Central memory CD4-positive, alpha-beta T cell (primary cell): ENCODE measurements around the gene MPZL1.
"Not testable (repeated sequence)": the region's sequence is repeated elsewhere in the genome, so short reads cannot be mapped to it uniquely, and the experiment has no call there.

Experiments used
- DNase-seq: peaks from one replicate; pipeline ENCODE4 v3.0.0; 2022

MPZL1 gene

DNA sequence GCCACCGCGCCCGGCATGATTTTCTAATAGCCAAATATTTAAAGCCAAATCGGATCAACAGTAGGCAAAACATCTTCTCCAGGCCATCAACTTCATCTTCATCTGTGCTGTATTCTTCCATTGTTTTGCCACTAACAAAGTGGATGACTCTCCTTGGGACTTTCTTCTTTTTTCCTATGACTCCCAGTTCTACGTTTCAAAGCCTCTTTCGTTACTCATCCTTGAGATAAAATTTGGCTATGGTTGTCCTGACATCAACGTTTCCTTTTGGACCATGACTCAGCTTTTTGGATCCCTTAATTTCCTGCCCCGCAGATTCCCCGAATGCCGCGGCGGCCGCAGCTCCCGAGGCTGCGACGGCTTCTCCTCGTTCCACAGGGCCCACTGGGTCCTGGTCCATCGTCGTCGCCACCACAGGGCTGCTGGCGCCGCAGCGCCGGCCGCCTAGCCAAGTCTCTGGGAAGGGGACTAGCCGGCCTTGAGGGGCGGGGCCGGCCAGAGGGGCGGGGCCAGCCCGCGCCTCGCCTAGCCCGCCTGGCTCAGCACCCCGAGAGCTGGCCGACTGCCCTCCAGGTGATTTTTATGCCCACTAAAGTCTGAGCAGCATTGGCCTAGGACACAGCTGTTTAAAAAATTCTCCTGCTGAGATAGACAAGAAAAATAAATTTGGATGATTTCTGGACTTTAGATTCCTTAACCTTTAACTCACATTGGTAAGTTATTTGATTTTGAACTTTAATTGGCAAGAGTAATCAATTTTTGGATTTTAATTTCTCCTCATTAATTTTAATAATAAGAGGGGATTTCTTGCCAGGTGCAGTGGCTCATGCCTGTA is 98.3 kb downstream of the MPZL1 start:
- no peak for DNase-seq

- DNase-seq: no peak
Measured at GRCh38 chr1:167820684-167821355, 99.0 kb downstream of the MPZL1 start.

DNA sequence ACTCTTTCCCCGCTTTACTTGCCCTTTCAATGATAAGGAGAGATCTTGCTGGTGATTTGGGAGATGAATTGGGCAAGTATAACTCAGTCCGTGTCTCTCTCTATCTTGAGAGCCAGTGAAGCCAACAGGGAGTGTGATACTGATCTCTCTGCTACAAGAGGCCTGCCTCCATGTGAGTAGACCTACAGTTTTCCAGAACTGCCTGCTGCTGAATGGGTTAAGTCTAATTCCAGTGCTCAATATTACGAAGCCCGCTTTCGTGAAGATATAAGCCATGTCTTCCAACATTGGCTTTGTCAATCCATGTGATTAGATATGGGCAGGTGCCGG is 99.5 kb downstream of the MPZL1 start:
- no peak for DNase-seq

DNA sequence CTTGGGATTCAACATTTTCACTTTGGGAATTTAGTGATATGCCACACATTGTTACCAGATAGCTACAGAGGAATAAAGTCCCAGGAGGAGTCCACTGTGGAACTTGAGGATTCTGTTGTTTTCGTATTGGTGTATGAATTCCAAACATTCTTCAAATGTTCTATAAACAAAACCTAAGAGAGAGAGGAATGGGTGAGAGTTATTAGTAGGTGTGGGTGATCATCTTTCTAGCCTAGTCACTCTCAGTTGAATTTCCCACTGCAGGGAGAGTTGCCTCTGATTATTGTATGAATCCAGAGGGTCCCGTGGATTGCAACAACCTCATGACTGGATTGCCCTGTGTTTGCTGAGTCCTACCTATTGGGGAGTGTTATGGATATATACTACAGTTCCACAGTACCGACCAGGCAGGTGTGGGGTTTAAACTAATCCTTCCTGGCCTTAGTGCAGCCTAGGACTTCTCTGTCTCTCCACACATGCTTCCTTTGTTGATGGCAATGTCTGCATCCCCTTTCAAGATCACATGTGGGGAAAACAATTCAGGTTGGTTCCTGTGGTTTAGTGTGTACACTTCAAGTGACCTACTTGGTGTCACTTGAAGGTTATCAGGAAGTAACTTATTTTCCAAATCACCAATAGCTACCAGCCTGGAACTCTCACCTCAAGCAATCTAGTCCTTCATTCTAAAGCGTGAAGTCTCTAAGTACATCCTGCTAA is 100.3 kb downstream of the MPZL1 start:
- DNase-seq: no peak

GRCh38 chr1:167824163-167824794 is 102.5 kb downstream of the MPZL1 start:
- DNase-seq: no peak

- no peak for DNase-seq
Measured at GRCh38 chr1:167825419-167826079, 103.8 kb downstream of the MPZL1 start.

- no peak for DNase-seq
Measured at GRCh38 chr1:167826127-167826526, 104.3 kb downstream of the MPZL1 start.

GRCh38 chr1:167829868-167830267 is 108.1 kb downstream of the MPZL1 start:
- DNase-seq: no peak

GRCh38 chr1:167830668-167831067 is 108.9 kb downstream of the MPZL1 start:
- DNase-seq: not testable (repeated sequence)

DNA sequence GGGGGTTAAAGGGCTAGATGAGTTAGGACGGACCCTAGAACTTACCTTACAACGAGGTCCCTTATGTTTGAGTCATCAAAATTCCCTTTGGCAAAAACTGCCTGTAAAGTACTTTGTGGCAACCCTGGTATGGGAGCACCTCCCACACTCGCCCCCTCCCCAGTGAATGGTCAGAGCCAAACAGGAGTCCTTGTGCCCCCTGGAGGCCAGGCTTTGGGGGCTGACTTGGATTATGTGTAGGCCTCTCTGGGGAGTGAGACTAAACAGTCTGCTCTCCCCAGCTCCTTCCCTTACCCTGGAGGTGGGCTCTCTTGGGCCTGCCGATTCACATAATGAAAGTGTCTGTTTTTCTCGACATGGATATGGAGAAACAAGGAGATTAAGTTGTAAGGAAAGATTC is 110.9 kb downstream of the MPZL1 start:
- no peak for DNase-seq

DNA sequence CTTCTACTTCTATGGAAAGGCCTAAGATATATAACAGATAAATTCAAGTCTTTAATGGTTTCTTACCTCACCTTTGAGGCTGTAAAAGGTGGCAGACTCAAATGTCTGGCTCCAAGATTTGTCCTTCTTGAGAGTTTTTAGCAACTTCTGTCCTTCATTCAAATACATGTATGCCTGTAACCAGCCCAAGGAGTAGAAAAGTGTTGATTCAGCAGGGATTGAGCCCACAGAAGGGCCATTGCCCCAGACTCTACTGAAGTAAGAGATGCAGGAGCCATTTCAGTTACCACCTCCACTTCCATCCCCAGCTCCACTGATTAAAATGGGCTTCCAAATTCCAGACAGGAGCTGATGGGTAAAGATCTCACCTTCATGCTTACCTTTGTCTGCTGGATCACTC is 112.1 kb downstream of the MPZL1 start:
- no peak for DNase-seq

DNA sequence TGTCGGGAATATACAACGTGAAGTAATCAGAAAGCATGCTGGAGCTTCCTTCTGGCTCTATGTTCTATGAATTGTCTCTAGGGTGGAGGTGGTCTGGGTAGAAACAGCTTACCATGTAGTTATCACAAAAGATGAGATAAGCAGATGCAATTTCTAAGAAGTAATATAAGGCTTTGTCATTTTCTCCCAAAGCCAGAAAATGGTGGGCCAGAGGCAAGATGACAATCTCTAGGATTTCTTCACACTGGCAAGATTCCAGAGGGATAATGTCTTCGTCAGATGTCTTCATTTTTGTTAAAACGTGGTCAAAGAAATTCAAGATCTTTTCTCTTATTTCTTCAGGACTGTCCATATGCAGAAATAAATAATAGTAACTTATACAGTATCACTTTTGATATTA is 114.4 kb downstream of the MPZL1 start:
- no peak for DNase-seq

GRCh38 chr1:167837326-167837725 is 115.5 kb downstream of the MPZL1 start:
- DNase-seq: no peak

GRCh38 chr1:167839009-167839408 is 117.2 kb downstream of the MPZL1 start:
- DNase-seq: no peak
